Mucosa of descending colon (tissue), 3 donors: ENCODE results near the gene PLCG2. TPM values are rescaled to one million over a fixed set of nuclear protein-coding genes. Genes with fewer than 3 reads are reported as not detected.

Source experiments
- ATAC-seq: fragments of 200-7000 bp; cut with Tn5 transposase; one replicate; pipeline ENCODE4 v1.9.1; 2020; ENCODE audit warnings: mild to moderate bottlenecking, moderate library complexity
- DNase-seq, 3 donors: peaks; one replicate each; pipeline ENCODE4 v3.0.0-alpha.2; 2020
- H3K36me3 ChIP-seq: fragments of 200-600 bp; one replicate; pipeline ENCODE4 v1.8.0; 2021; ENCODE audit warnings: low read depth, mild to moderate bottlenecking
- H3K4me1 ChIP-seq: fragments of 200-600 bp; one replicate; pipeline ENCODE4 v1.8.0; 2021; ENCODE audit warnings: low read depth, mild to moderate bottlenecking
- H3K4me3 ChIP-seq: fragments of 200-600 bp; one replicate; pipeline ENCODE4 v1.8.0; 2021; ENCODE audit warnings: mild to moderate bottlenecking
- H3K9me3 ChIP-seq: fragments of 200-600 bp; one replicate; pipeline ENCODE4 v1.8.0; 2021; ENCODE audit warnings: mild to moderate bottlenecking
- CTCF ChIP-seq: fragments of 200-600 bp; IDR thresholded peaks from one replicate; pipeline ENCODE4 v1.8.0; 2022; ENCODE audit warnings: antibody characterized with exemption, mild to moderate bottlenecking
- intact Hi-C, 2 donors: fragments of 100-400 bp; cut with DNase I in 1 of 2; cut with micrococcal nuclease in 1 of 2; formaldehyde crosslinking; loops; one replicate each; pipeline versions ENCODE4 v1.11.0 to v1.11.1; 2022; cut with DNase I, micrococcal nuclease
- total RNA-seq, 3 donors: library from RNA; stranded (reverse); fragmentation: NEBNext Ultra II Directional in 2 of 3; extraction: Animal tissue kit (Norgen Biotek cat#: 25700) in 2 of 3; gene quantifications; one replicate each; pipeline versions ENCODE4 v1.2.1 to v1.2.4, GENCODE V29; 2021 to 2023
- donor health status: DM: no; HTN: no; CAD: no; lungs with moderate emphysema.
- donor health status: DM: no; HTN: no; CAD: no.
- donor health status: DM: no; HTN: yes; CAD: no.

The PLCG2 gene
- total RNA-seq, 3 donors from 2014 or later: 14.7 to 19.5 (median 15.0) TPM

DNA sequence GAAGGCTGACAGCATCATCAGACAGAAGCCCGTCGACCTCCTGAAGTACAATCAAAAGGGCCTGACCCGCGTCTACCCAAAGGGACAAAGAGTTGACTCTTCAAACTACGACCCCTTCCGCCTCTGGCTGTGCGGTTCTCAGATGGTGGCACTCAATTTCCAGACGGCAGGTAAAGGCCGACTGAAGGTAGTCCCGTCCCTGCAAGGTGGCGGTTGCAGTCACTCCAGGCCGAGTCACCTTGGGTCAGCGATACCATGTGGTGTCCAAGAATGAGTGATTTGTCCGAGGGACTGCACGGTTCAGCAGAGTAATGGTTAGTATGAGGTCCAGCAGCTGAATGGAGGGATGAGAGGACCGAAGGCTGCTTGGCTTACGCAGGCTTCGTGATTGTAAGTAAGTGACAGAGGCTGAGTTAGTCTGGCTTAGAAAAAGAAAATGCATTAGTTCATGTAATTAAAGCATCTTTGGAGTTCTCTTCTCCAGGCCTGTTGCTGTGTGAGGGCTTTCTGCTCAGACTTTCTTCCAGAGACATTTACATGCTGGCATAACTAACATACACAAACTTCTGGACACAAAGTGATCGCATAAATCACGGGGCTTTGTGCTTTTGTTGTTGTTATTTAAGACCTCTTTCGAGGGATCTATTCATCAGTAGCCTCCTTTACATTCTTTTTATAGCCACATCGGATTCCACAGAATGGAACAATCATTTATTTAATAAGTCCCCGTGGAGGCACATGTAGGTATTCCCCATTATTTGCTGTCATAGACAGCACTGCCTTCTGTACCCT is 157.3 kb downstream of the PLCG2 start:
- H3K4me3 ChIP-seq: no peak overlapping the region
- H3K9me3 ChIP-seq: no peaks in the 10 kb centered on the region
- intact Hi-C loops: no loop called here
- no peak for DNase-seq
- no peaks in the 10 kb centered on the region for H3K4me1 ChIP-seq
- ATAC-seq: no peak
- no peak for TF ChIP-seq CTCF
- H3K36me3 ChIP-seq: no peaks in the 10 kb centered on the region

- no peaks in the 10 kb centered on the region for H3K36me3 ChIP-seq
- no peaks in the 10 kb centered on the region for H3K9me3 ChIP-seq
- DNase-seq (no peak), ATAC-seq (no peak)
- H3K4me1 ChIP-seq: no peaks in the 10 kb centered on the region
- no peak overlapping the region for H3K4me3 ChIP-seq
- intact Hi-C loops: no loop called here
- no peak for TF ChIP-seq CTCF
Measured at GRCh38 chr16:81937305-81938038, 158.4 kb downstream of the PLCG2 start.

GRCh38 chr16:81938326-81939163 is 159.5 kb downstream of the PLCG2 start:
- Histone ChIP-seq H3K4me1 (no peaks in the 10 kb centered on the region), H3K4me3 (no peak overlapping the region), H3K36me3 (no peaks in the 10 kb centered on the region), H3K9me3 (no peaks in the 10 kb centered on the region)
- intact Hi-C loops: no loop called here
- DNase-seq (no peak), ATAC-seq (no peak)
- TF ChIP-seq CTCF: no peak

DNA sequence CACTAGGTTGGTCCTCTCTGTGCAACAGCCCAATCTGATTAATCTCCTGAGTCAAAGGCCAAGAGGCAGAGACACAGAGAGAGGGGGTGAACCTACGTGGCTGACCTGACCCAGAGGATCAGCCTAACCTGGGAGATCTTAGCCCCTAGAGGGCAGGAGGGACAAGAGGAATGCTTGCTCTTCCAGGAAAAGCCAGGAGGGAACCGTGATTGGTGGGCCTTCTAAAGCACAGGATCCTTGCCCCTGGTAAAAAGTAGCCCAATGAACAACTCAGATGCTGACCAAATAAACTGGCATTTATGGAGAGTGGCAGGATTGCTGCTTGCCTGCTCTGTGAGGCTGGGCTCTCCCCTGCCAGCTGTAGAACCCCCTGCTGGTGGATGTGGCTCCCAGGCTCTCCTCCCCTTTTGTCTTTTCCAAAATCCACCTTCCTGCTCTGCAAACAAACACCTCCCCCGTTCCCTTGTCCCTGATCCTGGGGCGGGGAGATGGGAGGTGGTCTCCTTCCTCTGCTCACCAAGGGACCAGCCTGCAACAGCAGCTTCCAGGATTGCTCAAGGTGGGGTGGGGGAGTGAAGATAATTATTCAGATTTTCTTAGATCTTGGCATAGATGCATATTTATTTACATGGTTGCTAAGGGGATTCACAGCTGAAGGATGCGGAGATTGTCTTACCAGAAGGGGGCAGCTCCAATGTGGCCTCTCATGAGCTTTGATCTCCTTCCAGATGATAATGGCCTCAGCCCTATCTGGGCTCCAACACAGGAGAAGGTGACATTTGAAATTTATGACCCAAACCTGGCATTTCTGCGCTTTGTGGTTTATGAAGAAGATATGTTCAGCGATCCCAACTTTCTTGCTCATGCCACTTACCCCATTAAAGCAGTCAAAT is 160.3 kb downstream of the PLCG2 start:
- intact Hi-C loops: no loop called here
- no peaks in the 10 kb centered on the region for H3K9me3 ChIP-seq
- no peak overlapping the region for H3K4me3 ChIP-seq
- TF ChIP-seq CTCF: no peak
- H3K4me1 ChIP-seq: no peaks in the 10 kb centered on the region
- no peak for ATAC-seq
- H3K36me3 ChIP-seq: no peaks in the 10 kb centered on the region
- DNase-seq: no peak
